NCI-H2171 treated with DMSO at 0.1 percent for 48 hours (cell line): ENCODE results near the gene SRGAP2B.
"Not testable (repeated sequence)": the region's sequence is repeated elsewhere in the genome, so short reads cannot be mapped to it uniquely, and the experiment has no call there.

Experiments used
- DNase-seq: peaks from one replicate; lab custom pipeline; 2025; lab: John Stamatoyannopoulos, UW

The SRGAP2B gene

GRCh38 chr1:145082483-145083255 lies 12.5 kb downstream of the SRGAP2B start:
- not testable (repeated sequence) for DNase-seq

- not testable (repeated sequence) for DNase-seq
These were observed 14.9 kb downstream of the SRGAP2B start for GRCh38 chr1:145080193-145080592.

GRCh38 chr1:145079737-145080136 lies 15.4 kb downstream of the SRGAP2B start:
- DNase-seq: not testable (repeated sequence)

GRCh38 chr1:145078787-145079370 lies 16.2 kb downstream of the SRGAP2B start:
- DNase-seq: not testable (repeated sequence)

- not testable (repeated sequence) for DNase-seq
These were observed 17.0 kb downstream of the SRGAP2B start for GRCh38 chr1:145077872-145078786.

- not testable (repeated sequence) for DNase-seq
These were observed 18.3 kb downstream of the SRGAP2B start for GRCh38 chr1:145076877-145077276.

- DNase-seq: not testable (repeated sequence)
These were observed 21.0 kb downstream of the SRGAP2B start for GRCh38 chr1:145074021-145074559.

- not testable (repeated sequence) for DNase-seq
These were observed 23.6 kb downstream of the SRGAP2B start for GRCh38 chr1:145071569-145071968.

GRCh38 chr1:145066486-145066885 lies 28.6 kb downstream of the SRGAP2B start:
- DNase-seq: not testable (repeated sequence)

GRCh38 chr1:145065194-145065826 lies 29.8 kb downstream of the SRGAP2B start:
- DNase-seq: not testable (repeated sequence)

- DNase-seq: not testable (repeated sequence)
These were observed 31.0 kb downstream of the SRGAP2B start for GRCh38 chr1:145063941-145064648.

GRCh38 chr1:145063285-145063684 lies 31.8 kb downstream of the SRGAP2B start:
- not testable (repeated sequence) for DNase-seq

GRCh38 chr1:145058184-145058583 lies 36.9 kb downstream of the SRGAP2B start:
- not testable (repeated sequence) for DNase-seq

- DNase-seq: not testable (repeated sequence)
These were observed 39.8 kb downstream of the SRGAP2B start for GRCh38 chr1:145055217-145055760.

- not testable (repeated sequence) for DNase-seq
These were observed 41.7 kb downstream of the SRGAP2B start for GRCh38 chr1:145053428-145053827.

GRCh38 chr1:145052019-145052776 lies 42.9 kb downstream of the SRGAP2B start:
- DNase-seq: not testable (repeated sequence)

GRCh38 chr1:145048181-145048856 lies 46.8 kb downstream of the SRGAP2B start:
- DNase-seq: not testable (repeated sequence)

GRCh38 chr1:145047553-145047952 lies 47.6 kb downstream of the SRGAP2B start:
- not testable (repeated sequence) for DNase-seq
